NCI-H446 treated with DMSO at 0.1 percent for 48 hours (cell line): ENCODE measurements around the gene PCP4L1.

Experiments
- DNase-seq: peaks from one replicate; lab custom pipeline; 2025; lab: John Stamatoyannopoulos, UW

Gene PCP4L1

GRCh38 chr1:161266836-161267235 lies 8.3 kb downstream of the PCP4L1 start:
- no peak for DNase-seq

- no peak for DNase-seq
Measured at GRCh38 chr1:161267321-161267720, 8.8 kb downstream of the PCP4L1 start.

GRCh38 chr1:161273402-161273801 lies 14.9 kb downstream of the PCP4L1 start:
- DNase-seq: no peak

GRCh38 chr1:161274874-161275273 lies 16.3 kb downstream of the PCP4L1 start:
- DNase-seq: no peak

DNA sequence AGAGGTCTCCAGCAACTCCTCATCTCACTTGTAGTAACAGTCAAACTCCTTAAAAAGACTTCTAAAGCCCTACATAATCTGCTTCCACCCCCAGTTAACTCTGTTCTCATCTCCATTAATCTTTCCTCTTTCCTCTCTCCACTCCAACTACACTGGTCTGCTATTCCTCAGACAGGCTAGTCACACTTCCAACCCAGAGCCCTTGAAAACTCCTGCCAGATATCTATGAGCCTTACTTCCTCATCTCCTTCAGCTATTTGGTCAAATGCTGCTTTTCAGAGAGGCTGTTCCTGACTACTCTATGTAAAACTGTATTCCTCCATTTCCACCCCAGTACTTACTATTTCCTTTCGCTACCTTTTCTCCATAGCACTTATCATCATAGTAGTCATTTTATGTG lies 24.4 kb downstream of the PCP4L1 start:
- DNase-seq: no peak

GRCh38 chr1:161285113-161285512 lies 26.6 kb downstream of the PCP4L1 start:
- no peak for DNase-seq

DNA sequence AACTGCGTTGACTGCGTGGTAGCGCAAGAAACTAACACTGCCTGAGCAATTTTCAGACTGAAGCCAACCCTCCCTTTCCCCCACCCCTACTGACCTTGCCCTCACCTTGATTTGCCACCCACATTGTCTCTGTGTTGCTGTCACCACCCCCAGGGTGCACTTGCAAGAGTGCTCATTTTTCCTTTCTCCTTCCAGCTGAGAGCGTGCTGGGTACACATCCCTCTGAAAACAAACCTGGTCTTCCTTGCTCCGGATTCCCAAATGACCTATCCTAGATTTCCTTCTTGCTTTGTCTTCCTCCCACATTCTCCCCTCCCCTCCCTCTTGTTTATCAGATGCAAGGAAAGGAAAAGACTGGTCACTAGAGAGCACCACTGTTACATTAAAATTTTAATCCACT lies 27.0 kb downstream of the PCP4L1 start:
- no peak for DNase-seq

- no peak for DNase-seq
Measured at GRCh38 chr1:161287482-161288054, 29.0 kb downstream of the PCP4L1 start.

GRCh38 chr1:161290779-161291178 lies 32.2 kb downstream of the PCP4L1 start:
- no peak for DNase-seq

GRCh38 chr1:161297415-161297814 lies 38.9 kb downstream of the PCP4L1 start:
- no peak for DNase-seq

DNA sequence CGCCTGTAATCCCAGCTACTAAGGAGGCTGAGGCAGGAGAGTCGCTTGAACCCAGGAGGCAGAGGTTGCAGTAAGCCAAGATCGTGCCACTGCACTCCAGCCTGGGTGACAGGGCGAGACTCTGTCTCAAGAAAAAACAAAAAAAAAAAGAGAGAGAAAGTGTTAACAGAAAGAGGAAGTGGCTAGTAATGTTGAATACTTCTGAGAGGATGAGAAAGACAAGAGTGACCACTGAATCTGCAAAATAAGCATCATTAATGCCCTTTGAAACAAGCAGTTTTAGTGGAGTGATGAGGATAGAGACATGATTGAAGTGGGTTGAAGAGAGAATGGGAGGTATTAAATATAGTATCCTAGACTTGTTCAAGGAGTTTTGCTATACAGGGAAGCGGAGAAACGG lies 39.6 kb downstream of the PCP4L1 start:
- no peak for DNase-seq

GRCh38 chr1:161299347-161299746 lies 40.8 kb downstream of the PCP4L1 start:
- no peak for DNase-seq

DNA sequence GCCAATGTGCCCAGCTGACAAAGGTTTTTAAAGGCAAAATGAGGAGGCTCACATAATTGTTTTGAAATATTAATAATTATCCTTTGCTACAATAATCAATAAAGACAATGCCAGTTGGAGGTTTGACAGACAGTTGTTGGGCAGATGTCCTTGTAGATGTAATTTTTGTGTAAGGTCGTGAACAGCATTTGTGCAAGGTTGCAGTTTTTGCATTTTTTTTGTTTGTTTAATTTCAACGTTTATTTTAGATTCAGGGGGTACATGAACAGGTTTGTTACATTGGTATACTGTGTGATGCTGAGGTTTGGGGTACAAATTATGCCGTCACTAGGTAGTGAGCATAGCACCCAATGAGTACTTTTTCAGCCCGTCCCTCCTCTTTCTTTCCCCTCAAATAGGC lies 41.9 kb downstream of the PCP4L1 start:
- no peak for DNase-seq

DNA sequence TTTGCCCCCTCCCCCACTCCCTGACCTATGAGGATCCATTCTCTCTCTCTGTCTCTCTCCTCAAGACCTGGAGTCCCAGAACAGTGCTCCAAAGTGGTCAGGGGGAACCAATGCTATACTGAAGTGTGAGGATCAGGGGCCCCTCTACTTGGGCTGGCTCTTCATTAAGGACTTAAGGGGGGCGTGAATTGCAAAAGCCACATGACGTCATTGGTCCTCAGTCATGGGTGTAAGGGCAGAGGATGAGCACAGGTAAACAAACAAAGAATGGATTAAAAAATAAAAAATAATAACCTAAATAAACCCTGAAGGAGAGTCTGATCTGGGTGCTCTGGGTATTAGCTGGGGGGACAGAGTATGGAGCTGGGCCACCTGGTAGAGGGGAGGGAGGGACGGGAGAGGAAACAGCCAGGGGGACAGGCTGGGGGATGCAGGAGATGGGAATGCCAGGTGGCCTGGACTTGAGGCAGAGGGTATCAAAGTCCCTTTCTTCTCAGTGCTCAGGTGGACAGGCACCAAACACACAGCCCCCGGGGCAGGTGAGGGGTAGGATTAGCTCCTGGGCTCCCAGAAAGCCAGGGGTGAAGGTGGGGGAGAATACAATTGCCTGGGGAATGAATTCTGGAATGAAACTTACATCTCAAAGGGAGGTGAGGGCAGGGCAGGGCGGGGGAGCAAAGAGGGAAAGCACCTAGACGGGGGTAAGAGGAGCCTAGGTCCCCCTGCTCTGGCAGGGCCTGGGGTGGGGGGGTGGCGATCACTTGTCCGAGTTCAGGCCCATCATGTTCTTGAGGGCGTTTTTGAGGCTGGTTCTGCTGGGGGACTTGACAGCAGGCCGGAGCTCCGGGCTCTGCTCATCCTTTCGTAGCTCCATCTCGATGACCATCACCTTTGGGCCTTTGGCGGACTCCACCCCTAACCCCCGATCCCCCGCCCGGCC lies 46.7 kb downstream of the PCP4L1 start:
- DNase-seq: no peak

- DNase-seq: no peak
Measured at GRCh38 chr1:161305867-161306519, 47.4 kb downstream of the PCP4L1 start.

DNA sequence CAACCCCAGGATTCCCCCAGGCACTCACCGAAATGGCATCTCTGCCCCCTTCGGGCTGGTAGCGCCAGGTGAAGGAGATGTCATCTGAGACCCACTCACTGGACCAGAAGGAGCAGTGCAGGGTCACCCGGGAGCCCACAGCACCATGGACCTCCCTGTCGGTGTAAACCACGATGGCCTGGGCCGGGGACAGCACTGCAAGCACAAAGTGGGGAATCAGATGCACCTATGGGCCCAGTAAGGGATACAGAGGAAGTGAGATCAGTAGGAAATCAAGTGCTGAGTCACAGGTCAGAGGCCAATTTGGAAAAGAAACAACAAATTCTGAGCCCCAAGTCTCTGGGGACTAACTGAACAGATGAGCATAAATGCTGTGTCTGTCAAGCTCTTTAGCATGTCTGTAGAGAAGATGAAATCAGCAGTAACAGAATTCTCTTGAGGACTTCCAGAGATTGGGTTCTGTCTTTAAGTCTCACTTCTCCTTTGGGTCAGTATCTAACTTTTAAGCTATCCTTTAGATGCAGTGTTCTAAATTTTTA lies 48.8 kb downstream of the PCP4L1 start:
- no peak for DNase-seq

DNA sequence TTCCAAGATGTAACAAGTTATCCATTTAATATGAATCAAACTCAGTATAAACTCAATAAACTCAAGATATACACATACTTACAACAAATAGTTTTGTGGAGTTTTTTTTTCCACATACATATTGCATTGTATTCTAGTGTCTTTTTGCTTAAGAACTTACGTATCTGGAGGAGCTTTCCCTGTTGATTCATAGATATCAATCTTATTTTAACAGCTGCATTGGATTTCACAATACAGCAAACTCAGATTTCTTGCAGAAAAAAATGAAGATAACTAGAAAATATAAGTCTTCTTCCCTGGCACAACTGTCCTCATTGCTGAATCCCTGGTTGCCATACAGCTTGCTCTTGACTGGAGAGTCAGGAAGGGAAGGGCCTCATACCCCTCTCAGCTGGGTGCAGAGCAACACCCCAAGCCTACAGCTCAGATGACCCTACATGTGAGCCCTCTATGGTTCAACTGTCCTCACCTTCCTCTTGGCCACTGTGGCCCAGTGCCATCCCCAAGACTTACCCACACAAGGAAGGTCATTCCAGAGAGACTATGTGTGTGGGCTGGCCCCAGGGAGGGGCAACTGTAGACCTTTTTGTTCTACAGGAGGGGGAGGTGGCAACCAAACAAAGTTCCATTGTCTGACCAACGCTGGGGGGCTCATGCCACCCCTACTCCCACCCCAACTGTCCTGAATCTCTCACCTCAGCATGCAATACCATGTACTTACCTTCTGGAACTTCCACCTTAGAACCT lies 49.5 kb downstream of the PCP4L1 start:
- no peak for DNase-seq

DNA sequence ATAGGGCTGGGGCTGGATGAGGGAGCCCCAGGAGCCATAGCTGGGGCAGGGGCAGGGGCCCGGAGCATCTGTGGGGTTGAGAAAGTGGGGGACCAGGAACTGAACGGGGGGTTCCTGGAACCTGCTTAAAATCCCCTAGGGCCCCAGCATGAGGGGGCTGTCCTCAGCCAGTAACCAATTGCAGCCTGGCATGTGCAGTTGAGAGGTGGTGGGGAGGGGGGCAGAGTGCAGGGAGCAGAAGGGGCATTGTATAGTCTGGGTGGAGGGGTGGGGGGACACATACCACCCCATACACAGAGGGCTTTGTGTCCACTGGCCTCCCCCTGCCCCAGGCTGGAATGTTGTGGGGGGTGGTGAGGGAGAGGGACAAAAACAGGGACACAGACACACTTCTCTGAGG lies 51.3 kb downstream of the PCP4L1 start, which contains the start of gene MPZ:
TSS of gene MPZ (minus strand) at position 101 of the 400 bp plus-strand sequence. CDS start at position 38, 63 bp downstream.
- no peak for DNase-seq

DNA sequence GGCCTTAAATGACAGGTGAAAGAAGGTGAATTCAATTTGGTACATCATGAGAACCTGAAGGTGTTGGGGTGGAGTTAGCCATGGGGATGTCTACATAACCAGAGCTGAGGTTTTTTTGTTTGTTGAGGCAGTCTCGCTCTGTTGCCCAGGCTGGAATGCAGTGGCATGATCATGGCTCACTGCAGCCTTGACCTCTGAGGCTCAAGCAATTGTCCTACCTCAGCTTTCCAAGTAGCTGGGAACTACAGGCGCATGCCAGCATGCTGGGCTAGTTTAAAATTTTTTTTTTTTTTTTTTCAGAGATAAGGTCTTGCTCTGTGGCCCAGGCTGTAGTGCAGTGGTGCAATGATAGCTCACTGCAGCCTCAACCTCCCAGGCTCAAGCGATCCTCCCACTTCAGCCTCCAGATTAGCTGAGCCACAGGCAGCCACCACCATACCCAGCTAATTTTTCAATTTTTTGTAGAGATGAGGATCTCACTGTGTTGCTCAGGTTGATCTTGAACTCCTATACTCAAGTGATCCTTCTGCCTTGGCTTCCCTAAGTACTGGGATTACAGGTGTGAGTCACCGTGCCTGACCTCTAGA lies 53.1 kb downstream of the PCP4L1 start:
- DNase-seq: no peak

GRCh38 chr1:161313554-161314200 lies 55.1 kb downstream of the PCP4L1 start:
- no peak for DNase-seq
